HEK293 (cell line): ENCODE results near the gene SRSF2.
A peak's percentile ranks its signal among the peaks of the same experiment; 100 is the strongest.

Source experiments
- CTCF ChIA-PET: fragments of 350-600 bp; formaldehyde crosslinking; extraction: SDS; loops from one replicate; lab custom pipeline; 2021; ENCODE audit warnings: antibody characterized with exemption; lab: Yijun Ruan, JAX
- POLR2A ChIA-PET: fragments of 300-600 bp; formaldehyde crosslinking; extraction: SDS; loops from one replicate; lab custom pipeline; 2020; ENCODE audit warnings: antibody characterized with exemption, inconsistent platforms; lab: Yijun Ruan, JAX
- H3K27ac ChIP-seq: fragments of 200-500 bp; sonication (Bioruptor generic); 2 replicates; pipeline ENCODE4 v1.5.1; 2014; ENCODE audit warnings: low read depth, low read length, control low read depth, inconsistent platforms; ENCODE audit errors: extremely low read depth
- H3K36me3 ChIP-seq, 2 experiments: fragments of 200-500 bp in 1 of 2; sonication (Bioruptor generic) in 1 of 2; 1 replicate in 1 of 2; 2 replicates in 1 of 2; pipeline ENCODE4 v1.5.1; 2014 to 2017; ENCODE audit warnings: inconsistent platforms in 2 of 2, low read length in 2 of 2; ENCODE audit not compliant: control insufficient read depth in 2 of 2, insufficient read depth in 1 of 2
- H3K4me1 ChIP-seq: fragments of 200-500 bp; sonication (Bioruptor generic); 2 replicates; pipeline ENCODE4 v1.5.1; 2014; ENCODE audit warnings: mild to moderate bottlenecking, low read length, inconsistent platforms; ENCODE audit not compliant: control insufficient read depth, insufficient read depth
- H3K4me3 ChIP-seq: 2 replicates; pipeline ENCODE4 v1.5.1; 2011; ENCODE audit warnings: low read depth, mild to moderate bottlenecking, control low read depth, low read length, moderate library complexity
- H3K9me3 ChIP-seq: fragments of 200-500 bp; sonication (Bioruptor generic); 2 replicates; pipeline ENCODE4 v1.5.1; 2014; ENCODE audit warnings: low read depth, low read length, inconsistent platforms; ENCODE audit not compliant: control insufficient read depth, insufficient read depth
- FEZF1 ChIP-seq: fragments of 450-650 bp; formaldehyde crosslinking; IDR thresholded peaks from 2 replicates; pipeline ENCODE4 v1.5.1; 2016; ENCODE audit warnings: missing biosample characterization, missing genetic modification characterization
- HOXC10 ChIP-seq: sonication (generic); formaldehyde crosslinking; IDR thresholded peaks from 2 replicates; pipeline ENCODE4 v1.8.1; 2023; ENCODE audit warnings: mild to moderate bottlenecking, missing genetic modification reagents
- KLF10 ChIP-seq: fragments of 450-650 bp; IDR thresholded peaks from 2 replicates; pipeline ENCODE4 v1.5.1; 2018; ENCODE audit warnings: missing biosample characterization, mild to moderate bottlenecking, missing genetic modification characterization
- PRDM1 ChIP-seq: fragments of 450-650 bp; formaldehyde crosslinking; IDR thresholded peaks from 2 replicates; pipeline ENCODE4; 2016; ENCODE audit warnings: missing biosample characterization, missing genetic modification characterization
- TCF7L2 ChIP-seq: IDR thresholded peaks from 2 replicates; pipeline ENCODE4 v1.6.1; 2011; ENCODE audit warnings: low read depth, mild to moderate bottlenecking, inconsistent platforms, low read length, moderate library complexity, borderline replicate concordance
- TRIM28 ChIP-seq: IDR thresholded peaks from 2 replicates; pipeline ENCODE4 v1.6.1; 2011; ENCODE audit warnings: low read length, control low read depth, borderline replicate concordance
- ZBTB8A ChIP-seq: fragments of 450-650 bp; formaldehyde crosslinking; IDR thresholded peaks from 2 replicates; pipeline ENCODE4 v1.5.1; 2016; ENCODE audit warnings: missing biosample characterization, missing genetic modification characterization
- ZFP37 ChIP-seq: fragments of 450-650 bp; formaldehyde crosslinking; IDR thresholded peaks from 2 replicates; pipeline ENCODE4 v1.5.1; 2016; ENCODE audit warnings: missing biosample characterization, missing genetic modification characterization
- ZNF121 ChIP-seq: fragments of 450-650 bp; formaldehyde crosslinking; IDR thresholded peaks from 2 replicates; pipeline ENCODE4 v1.5.1; 2016; ENCODE audit warnings: missing biosample characterization, missing genetic modification characterization
- ZNF138 ChIP-seq: fragments of 450-650 bp; formaldehyde crosslinking; IDR thresholded peaks from 2 replicates; pipeline ENCODE4 v1.5.1; 2016; ENCODE audit warnings: missing biosample characterization, missing genetic modification characterization, borderline replicate concordance
- ZNF155 ChIP-seq: fragments of 450-650 bp; formaldehyde crosslinking; IDR thresholded peaks from 2 replicates; pipeline ENCODE4 v1.5.1; 2016; ENCODE audit warnings: missing biosample characterization, missing genetic modification characterization
- ZNF2 ChIP-seq: fragments of 450-650 bp; formaldehyde crosslinking; IDR thresholded peaks from 2 replicates; pipeline ENCODE4 v1.5.1; 2016; ENCODE audit warnings: missing biosample characterization, missing genetic modification characterization
- ZNF280C ChIP-seq: fragments of 450-650 bp; formaldehyde crosslinking; IDR thresholded peaks from 2 replicates; pipeline ENCODE4 v1.5.1; 2016; ENCODE audit warnings: missing biosample characterization, missing genetic modification characterization
- ZNF302 ChIP-seq: fragments of 450-650 bp; formaldehyde crosslinking; IDR thresholded peaks from 2 replicates; pipeline ENCODE4 v1.5.1; 2016; ENCODE audit warnings: missing biosample characterization, missing genetic modification characterization, low read depth
- ZNF350 ChIP-seq: fragments of 450-650 bp; formaldehyde crosslinking; IDR thresholded peaks from 2 replicates; pipeline ENCODE4 v1.5.0; 2017; ENCODE audit warnings: missing biosample characterization, mild to moderate bottlenecking, missing genetic modification characterization
- ZNF449 ChIP-seq: fragments of 450-650 bp; formaldehyde crosslinking; IDR thresholded peaks from 2 replicates; pipeline ENCODE4 v1.5.1; 2017; ENCODE audit warnings: missing biosample characterization, mild to moderate bottlenecking, missing genetic modification characterization, moderate library complexity
- ZNF48 ChIP-seq: fragments of 450-650 bp; formaldehyde crosslinking; IDR thresholded peaks from 2 replicates; pipeline ENCODE4 v1.5.1; 2016; ENCODE audit warnings: missing biosample characterization, missing genetic modification characterization
- ZNF544 ChIP-seq: fragments of 450-650 bp; formaldehyde crosslinking; IDR thresholded peaks from 2 replicates; pipeline ENCODE4 v1.5.0; 2017; ENCODE audit warnings: missing biosample characterization, missing genetic modification characterization
- ZNF585B ChIP-seq: fragments of 450-650 bp; formaldehyde crosslinking; IDR thresholded peaks from 2 replicates; pipeline ENCODE4 v1.5.1; 2016; ENCODE audit warnings: missing biosample characterization, missing genetic modification characterization
- ZNF654 ChIP-seq: fragments of 450-650 bp; formaldehyde crosslinking; IDR thresholded peaks from 2 replicates; pipeline ENCODE4 v1.5.1; 2016; ENCODE audit warnings: low read depth, missing biosample characterization, missing genetic modification characterization
- ZNF792 ChIP-seq: fragments of 450-650 bp; formaldehyde crosslinking; IDR thresholded peaks from 2 replicates; pipeline ENCODE4 v1.5.1; 2016; ENCODE audit warnings: missing biosample characterization, missing genetic modification characterization
- TF ChIP-seq, protein P1 (sequence below): fragments of 450-650 bp; formaldehyde crosslinking; IDR thresholded peaks from 2 replicates; pipeline ENCODE4 v1.5.1; 2016; ENCODE audit warnings: missing biosample characterization, missing genetic modification characterization
- TF ChIP-seq, protein P2 (sequence below): fragments of 450-650 bp; formaldehyde crosslinking; IDR thresholded peaks from 2 replicates; pipeline ENCODE4 v1.5.1; 2016; ENCODE audit warnings: missing biosample characterization, missing genetic modification characterization
- TF ChIP-seq, protein P3 (sequence below): fragments of 450-650 bp; formaldehyde crosslinking; IDR thresholded peaks from 2 replicates; pipeline ENCODE4 v1.5.1; 2016; ENCODE audit warnings: missing biosample characterization, missing genetic modification characterization
- TF ChIP-seq, protein P4 (sequence below): fragments of 450-650 bp; formaldehyde crosslinking; IDR thresholded peaks from 2 replicates; pipeline ENCODE4 v1.5.1; 2016; ENCODE audit warnings: missing biosample characterization, missing genetic modification characterization, low read depth

SRSF2 gene

GRCh38 chr17:76714822-76715495, 22.2 kb downstream of the SRSF2 start:
- CTCF ChIA-PET, result interaction anchor here (0.5 to 9.8 kb wide), 25 partner anchors 11 to 570 kb away, joined by 3 to 175 read pairs (median 7); partner anchors contain the start of genes JMJD6, METTL23, PRCD and ST6GALNAC1
- no peak overlapping the region for H3K4me3 ChIP-seq
- peak; percentile 21; the same call in 1 of the 2 replicates for TF ChIP-seq KLF10
- TF ChIP-seq, protein P1, sequence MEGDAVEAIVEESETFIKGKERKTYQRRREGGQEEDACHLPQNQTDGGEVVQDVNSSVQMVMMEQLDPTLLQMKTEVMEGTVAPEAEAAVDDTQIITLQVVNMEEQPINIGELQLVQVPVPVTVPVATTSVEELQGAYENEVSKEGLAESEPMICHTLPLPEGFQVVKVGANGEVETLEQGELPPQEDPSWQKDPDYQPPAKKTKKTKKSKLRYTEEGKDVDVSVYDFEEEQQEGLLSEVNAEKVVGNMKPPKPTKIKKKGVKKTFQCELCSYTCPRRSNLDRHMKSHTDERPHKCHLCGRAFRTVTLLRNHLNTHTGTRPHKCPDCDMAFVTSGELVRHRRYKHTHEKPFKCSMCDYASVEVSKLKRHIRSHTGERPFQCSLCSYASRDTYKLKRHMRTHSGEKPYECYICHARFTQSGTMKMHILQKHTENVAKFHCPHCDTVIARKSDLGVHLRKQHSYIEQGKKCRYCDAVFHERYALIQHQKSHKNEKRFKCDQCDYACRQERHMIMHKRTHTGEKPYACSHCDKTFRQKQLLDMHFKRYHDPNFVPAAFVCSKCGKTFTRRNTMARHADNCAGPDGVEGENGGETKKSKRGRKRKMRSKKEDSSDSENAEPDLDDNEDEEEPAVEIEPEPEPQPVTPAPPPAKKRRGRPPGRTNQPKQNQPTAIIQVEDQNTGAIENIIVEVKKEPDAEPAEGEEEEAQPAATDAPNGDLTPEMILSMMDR (tag by site-specific recombination), result peak; percentile 66; the same call in 1 of the 2 replicates
- no peak for TF ChIP-seq ZNF302 (tag by site-specific recombination)
- TF ChIP-seq ZNF138 (tag by site-specific recombination), result no peak
- no peak for TF ChIP-seq ZNF449 (tag by site-specific recombination)
- TF ChIP-seq PRDM1 (tag by site-specific recombination), result 0 out of 2 replicates have a peak, but pooled peaks have one; percentile 33
- TF ChIP-seq TCF7L2, result no peak
- no peak for TF ChIP-seq ZBTB8A
- TF ChIP-seq ZNF155 (tag by site-specific recombination), result no peak
- no peak for TF ChIP-seq ZNF585B
- no peak for TF ChIP-seq ZFP37 (tag by site-specific recombination)
- peak; percentile 49 for TF ChIP-seq FEZF1 (tag by site-specific recombination)
- no peak for TF ChIP-seq ZNF792 (tag by site-specific recombination)
- TF ChIP-seq ZNF654, result peak; percentile 60
- TF ChIP-seq ZNF2 (tag by site-specific recombination), result peak; percentile 60
- 0 out of 2 replicates have a peak, but pooled peaks have one; percentile 42 for TF ChIP-seq ZNF121 (tag by site-specific recombination)
- H3K9me3 ChIP-seq, result no peaks in the 10 kb centered on the region
- no peak overlapping the region for H3K27ac ChIP-seq
- POLR2A ChIA-PET, result interaction anchor here (0.5 to 1.1 kb wide), 2 partner anchors 10 to 44 kb away, joined by 3 to 6 read pairs; no protein-coding TSS in a partner anchor
- H3K36me3 ChIP-seq, result peaks cover 32 to 67% of the 10 kb centered on the region in 2 experiments
- peaks cover 35% of the 10 kb centered on the region for H3K4me1 ChIP-seq

DNA sequence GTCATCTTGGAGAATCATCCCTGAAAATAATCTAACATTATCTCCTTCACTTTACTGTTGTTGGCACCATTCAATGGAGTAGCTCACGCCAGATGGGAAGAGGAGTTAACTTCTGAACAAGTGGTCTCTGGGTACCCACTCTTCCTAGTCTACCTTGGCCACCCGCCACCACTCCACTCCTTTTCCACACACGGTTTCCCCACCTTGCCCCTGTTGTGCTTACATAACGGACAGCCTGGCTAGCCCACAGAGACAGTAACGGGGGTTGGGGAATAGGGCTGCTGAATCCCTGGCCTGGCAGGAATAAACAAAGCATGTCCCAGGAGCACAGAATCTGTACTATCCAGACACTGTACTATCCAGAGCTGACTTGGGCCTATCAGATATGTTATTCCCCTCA, 22.8 kb downstream of the SRSF2 start:
- no peak overlapping the region for H3K27ac ChIP-seq
- POLR2A ChIA-PET, result interaction anchor here (0.9 to 2.1 kb wide), 4 partner anchors 13 to 128 kb away, joined by 3 to 8 read pairs (median 4); partner anchors contain the start of genes SRSF2 and ST6GALNAC2
- TF ChIP-seq ZNF280C (no peak), ZNF350 (tag by site-specific recombination) (no peak), TRIM28 (no peak), HOXC10 (no peak), ZNF544 (no peak), ZNF48 (tag by site-specific recombination) (no peak)
- TF ChIP-seq, protein P2, sequence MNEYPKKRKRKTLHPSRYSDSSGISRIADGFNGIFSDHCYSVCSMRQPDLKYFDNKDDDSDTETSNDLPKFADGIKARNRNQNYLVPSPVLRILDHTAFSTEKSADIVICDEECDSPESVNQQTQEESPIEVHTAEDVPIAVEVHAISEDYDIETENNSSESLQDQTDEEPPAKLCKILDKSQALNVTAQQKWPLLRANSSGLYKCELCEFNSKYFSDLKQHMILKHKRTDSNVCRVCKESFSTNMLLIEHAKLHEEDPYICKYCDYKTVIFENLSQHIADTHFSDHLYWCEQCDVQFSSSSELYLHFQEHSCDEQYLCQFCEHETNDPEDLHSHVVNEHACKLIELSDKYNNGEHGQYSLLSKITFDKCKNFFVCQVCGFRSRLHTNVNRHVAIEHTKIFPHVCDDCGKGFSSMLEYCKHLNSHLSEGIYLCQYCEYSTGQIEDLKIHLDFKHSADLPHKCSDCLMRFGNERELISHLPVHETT (tag by site-specific recombination), result no peak
- TF ChIP-seq, protein P3, sequence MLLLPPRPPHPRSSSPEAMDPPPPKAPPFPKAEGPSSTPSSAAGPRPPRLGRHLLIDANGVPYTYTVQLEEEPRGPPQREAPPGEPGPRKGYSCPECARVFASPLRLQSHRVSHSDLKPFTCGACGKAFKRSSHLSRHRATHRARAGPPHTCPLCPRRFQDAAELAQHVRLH, result no peak
- TF ChIP-seq, protein P4, sequence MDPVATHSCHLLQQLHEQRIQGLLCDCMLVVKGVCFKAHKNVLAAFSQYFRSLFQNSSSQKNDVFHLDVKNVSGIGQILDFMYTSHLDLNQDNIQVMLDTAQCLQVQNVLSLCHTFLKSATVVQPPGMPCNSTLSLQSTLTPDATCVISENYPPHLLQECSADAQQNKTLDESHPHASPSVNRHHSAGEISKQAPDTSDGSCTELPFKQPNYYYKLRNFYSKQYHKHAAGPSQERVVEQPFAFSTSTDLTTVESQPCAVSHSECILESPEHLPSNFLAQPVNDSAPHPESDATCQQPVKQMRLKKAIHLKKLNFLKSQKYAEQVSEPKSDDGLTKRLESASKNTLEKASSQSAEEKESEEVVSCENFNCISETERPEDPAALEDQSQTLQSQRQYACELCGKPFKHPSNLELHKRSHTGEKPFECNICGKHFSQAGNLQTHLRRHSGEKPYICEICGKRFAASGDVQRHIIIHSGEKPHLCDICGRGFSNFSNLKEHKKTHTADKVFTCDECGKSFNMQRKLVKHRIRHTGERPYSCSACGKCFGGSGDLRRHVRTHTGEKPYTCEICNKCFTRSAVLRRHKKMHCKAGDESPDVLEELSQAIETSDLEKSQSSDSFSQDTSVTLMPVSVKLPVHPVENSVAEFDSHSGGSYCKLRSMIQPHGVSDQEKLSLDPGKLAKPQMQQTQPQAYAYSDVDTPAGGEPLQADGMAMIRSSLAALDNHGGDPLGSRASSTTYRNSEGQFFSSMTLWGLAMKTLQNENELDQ (tag by site-specific recombination), result no peak
- no peaks in the 10 kb centered on the region for H3K9me3 ChIP-seq
- H3K4me1 ChIP-seq, result peaks cover 40% of the 10 kb centered on the region
- no peak overlapping the region for H3K4me3 ChIP-seq
- CTCF ChIA-PET, result interaction anchor here (0.6 to 9.8 kb wide), 27 partner anchors 11 to 342 kb away, joined by 3 to 175 read pairs (median 5); partner anchors contain the start of genes JMJD6, METTL23, PRCD and ST6GALNAC1
- H3K36me3 ChIP-seq, result peaks cover 26 to 61% of the 10 kb centered on the region in 2 experiments; a peak in 2 of 3 replicates
